GM23338 (cell line): ENCODE measurements around the gene TNKS2. TPM values are rescaled to one million over a fixed set of nuclear protein-coding genes. Genes with fewer than 3 reads are reported as not detected.

Source experiments
- ATAC-seq: fragments of 200-7000 bp; cut with Tn5 transposase; 3 replicates; pipeline ENCODE4 v1.9.1; 2020
- DNase-seq: peaks from one replicate; pipeline ENCODE4 v3.0.0-alpha.2; 2015; ENCODE audit warnings: low spot score
- H2AFZ ChIP-seq: fragments of 200-600 bp; sonication (generic); 2 replicates; pipeline ENCODE4 v1.8.0; 2016; ENCODE audit warnings: antibody characterized with exemption, mild to moderate bottlenecking, moderate library complexity
- H3F3A ChIP-seq: fragments of 200-600 bp; sonication (generic); replicated peaks from 2 replicates; pipeline ENCODE4 v1.8.0; 2017; ENCODE audit warnings: antibody characterized with exemption, mixed run types, low read depth
- H3K27ac ChIP-seq: fragments of 200-600 bp; sonication (generic); 2 replicates; pipeline ENCODE4 v1.6.1; 2016; ENCODE audit warnings: low read depth
- H3K27me3 ChIP-seq: fragments of 200-600 bp; sonication (generic); 2 replicates; pipeline ENCODE4 v1.8.0; 2016; ENCODE audit warnings: mild to moderate bottlenecking, mixed run types, moderate library complexity; ENCODE audit not compliant: insufficient read depth
- H3K36me3 ChIP-seq: fragments of 200-600 bp; sonication (generic); 2 replicates; pipeline ENCODE4 v1.8.0; 2016; ENCODE audit warnings: mild to moderate bottlenecking; ENCODE audit not compliant: insufficient read depth
- H3K4me1 ChIP-seq: fragments of 200-600 bp; sonication (generic); 2 replicates; pipeline ENCODE4 v1.8.0; 2016; ENCODE audit warnings: mild to moderate bottlenecking, moderate library complexity; ENCODE audit not compliant: insufficient read depth
- H3K4me2 ChIP-seq: fragments of 200-600 bp; sonication (generic); 2 replicates; pipeline ENCODE4 v1.7.1; 2017; ENCODE audit warnings: mixed run types
- H3K4me3 ChIP-seq: fragments of 200-600 bp; sonication (generic); 2 replicates; pipeline ENCODE4 v1.6.1; 2016; ENCODE audit warnings: mixed run types
- H3K79me2 ChIP-seq: fragments of 200-600 bp; sonication (generic); replicated peaks from 2 replicates; pipeline ENCODE4 v1.8.0; 2017; ENCODE audit warnings: mild to moderate bottlenecking; ENCODE audit not compliant: insufficient read depth
- H3K9me2 ChIP-seq: fragments of 200-600 bp; sonication (generic); 2 replicates; pipeline ENCODE4 v1.8.0; 2017; ENCODE audit not compliant: insufficient read depth
- H4K20me1 ChIP-seq: fragments of 200-600 bp; sonication (generic); replicated peaks from 2 replicates; pipeline ENCODE4 v1.8.0; 2017; ENCODE audit warnings: mild to moderate bottlenecking; ENCODE audit not compliant: insufficient read depth
- H3K27ac Mint-ChIP-seq: 2 replicates; pipeline ENCODE4 v1.8.0; 2020; ENCODE audit warnings: inconsistent platforms, mild to moderate bottlenecking, moderate library complexity, mixed read lengths
- H3K27me3 Mint-ChIP-seq: 3 replicates; pipeline ENCODE4 v1.8.0; 2022; ENCODE audit warnings: low read depth, mild to moderate bottlenecking, moderate library complexity, mixed read lengths, inconsistent platforms; ENCODE audit not compliant: insufficient read depth, poor library complexity
- H3K36me3 Mint-ChIP-seq: 3 replicates; pipeline ENCODE4 v1.8.0; 2021; ENCODE audit warnings: low read depth, mild to moderate bottlenecking, inconsistent platforms, moderate library complexity, mixed read lengths
- H3K4me1 Mint-ChIP-seq: 3 replicates; pipeline ENCODE4 v1.8.0; 2020; ENCODE audit warnings: mild to moderate bottlenecking, inconsistent platforms, mixed read lengths
- H3K4me3 Mint-ChIP-seq: 3 replicates; pipeline ENCODE4 v1.8.0; 2021; ENCODE audit warnings: moderate library complexity, mild to moderate bottlenecking, inconsistent platforms, mixed read lengths
- H3K9me3 Mint-ChIP-seq: 3 replicates; pipeline ENCODE4 v1.8.0; 2020; ENCODE audit warnings: moderate library complexity, mild to moderate bottlenecking, inconsistent platforms, mixed read lengths
- CREB1 ChIP-seq: fragments of 250-450 bp; sonication (Bioruptor Pico); IDR thresholded peaks from 2 replicates; pipeline ENCODE4 v1.5.0; 2020; ENCODE audit warnings: low read depth, mild to moderate bottlenecking, moderate library complexity
- CTCF ChIP-seq, 2 experiments: fragments of 200-600 bp in 1 of 2; sonication (generic) in 1 of 2; conservative IDR thresholded peaks; 2 replicates each; pipeline versions ENCODE4 v1.5.1 to v1.6.1; 2016 to 2017; ENCODE audit warnings: antibody characterized with exemption in 2 of 2, low read depth in 2 of 2, mild to moderate bottlenecking in 2 of 2, moderate library complexity in 1 of 2
- ETS1 ChIP-seq: IDR thresholded peaks from 2 replicates; pipeline ENCODE4 v1.6.1; 2016; ENCODE audit warnings: antibody characterized with exemption
- EZH2 ChIP-seq: fragments of 200-600 bp; sonication (generic); IDR thresholded peaks from one replicate; pipeline ENCODE4 v1.8.0; 2017; ENCODE audit warnings: antibody characterized with exemption, mild to moderate bottlenecking, low read depth; ENCODE audit not compliant: unreplicated experiment
- EZH2phosphoT487 ChIP-seq: fragments of 200-600 bp; sonication (generic); IDR thresholded peaks from one replicate; pipeline ENCODE4 v1.8.1; 2018; ENCODE audit warnings: antibody characterized with exemption; ENCODE audit not compliant: unreplicated experiment
- POLR2AphosphoS5 ChIP-seq: IDR thresholded peaks from 2 replicates; pipeline ENCODE4 v1.6.1; 2016; ENCODE audit warnings: antibody characterized with exemption, low read depth
- REST ChIP-seq: IDR thresholded peaks from one replicate; pipeline ENCODE4 v1.6.1; 2018; ENCODE audit warnings: antibody characterized with exemption; ENCODE audit not compliant: unreplicated experiment
- ZNF462 ChIP-seq: fragments of 250-450 bp; sonication (Bioruptor Pico); IDR thresholded peaks from 2 replicates; pipeline ENCODE4 v1.5.0; 2020; ENCODE audit warnings: mild to moderate bottlenecking, moderate library complexity
- polyA plus RNA-seq: library from polyadenylated mRNA; unstranded; fragments of >200 nt; fragmentation: Nextera tagmentation; extraction: Ambion mirVana; gene quantifications from 2 replicates; pipeline ENCODE4 v1.2.1, GENCODE V29; 2016
- total RNA-seq: library from RNA; depleted of rRNA; stranded (reverse); fragments of >200 nt; shearing (Covaris generic); gene quantifications from 2 replicates; pipeline ENCODE4 v1.2.3, GENCODE V29; 2014

The TNKS2 gene
- total and polyA plus RNA-seq, 2 experiments from 2014 or later = 23.5 to 85.5 TPM

- H3K4me3 ChIP-seq = no peak overlapping the region
- no peak overlapping the region for H3K27ac Mint-ChIP-seq
- H3K4me2 ChIP-seq = no peak overlapping the region
- peaks cover 10% of the 10 kb centered on the region; the same call in 1 of the 2 replicates for H3F3A ChIP-seq
- peaks cover 18% of the 10 kb centered on the region for H3K4me1 ChIP-seq
- DNase-seq (no peak), ATAC-seq (no peak)
- H3K9me3 Mint-ChIP-seq = no peaks in the 10 kb centered on the region
- no peaks in the 10 kb centered on the region for H4K20me1 ChIP-seq
- H3K36me3 ChIP-seq = no peaks in the 10 kb centered on the region; the same call in 1 of the 2 replicates
- no peak overlapping the region for H2AFZ ChIP-seq
- H3K27me3 Mint-ChIP-seq = peaks cover 5% of the 10 kb centered on the region
- peaks cover 18% of the 10 kb centered on the region for H3K4me1 Mint-ChIP-seq
- H3K27ac ChIP-seq = no peak overlapping the region
- no peak for TF ChIP-seq REST
- no peak for TF ChIP-seq CREB1
- TF ChIP-seq EZH2 = no peak
- H3K27me3 ChIP-seq = no peaks in the 10 kb centered on the region
- H3K79me2 ChIP-seq = no peaks in the 10 kb centered on the region
- no peak overlapping the region for H3K4me3 Mint-ChIP-seq
- H3K9me2 ChIP-seq = no peaks in the 10 kb centered on the region
- no peaks in the 10 kb centered on the region; the same call in 2 of the 3 replicates for H3K36me3 Mint-ChIP-seq
Observed at GRCh38 chr10:91875779-91876178, 77.6 kb downstream of the TNKS2 start.

- H3K4me1 Mint-ChIP-seq = peaks cover 34% of the 10 kb centered on the region
- Histone ChIP-seq H4K20me1 (no peaks in the 10 kb centered on the region), H3K27ac (peak overlapping the region; percentile 68), H2AFZ (peak overlapping the region; percentile 90), H3K36me3 (no peaks in the 10 kb centered on the region; the same call in 1 of the 2 replicates), H3K4me1 (peaks cover 39% of the 10 kb centered on the region), H3K9me2 (no peaks in the 10 kb centered on the region), H3K4me2 (peak overlapping the region; percentile 18), H3K4me3 (no peak overlapping the region), H3K27me3 (no peaks in the 10 kb centered on the region), H3K79me2 (no peaks in the 10 kb centered on the region), H3F3A (peaks cover 16% of the 10 kb centered on the region; the same call in 1 of the 2 replicates)
- 0 out of 3 replicates have a peak, but pooled peaks cover 6% of the 10 kb centered on the region for H3K36me3 Mint-ChIP-seq
- ATAC-seq (no peak; the same call in 2 of the 3 replicates), DNase-seq (no peak)
- H3K27ac Mint-ChIP-seq = no peak overlapping the region
- H3K4me3 Mint-ChIP-seq = no peak overlapping the region
- H3K27me3 Mint-ChIP-seq = peaks cover 5% of the 10 kb centered on the region
- 0 out of 3 replicates have a peak, but pooled peaks cover 5% of the 10 kb centered on the region for H3K9me3 Mint-ChIP-seq
- TF ChIP-seq CTCF (conservative IDR thresholded peaks at IDR 0.05; ENCODE audit: low read depth in 2 of 2) = no peak
- TF ChIP-seq EZH2phosphoT487 = no peak
- no peak for TF ChIP-seq ZNF462
- no peak for TF ChIP-seq POLR2AphosphoS5
- no peak for TF ChIP-seq ETS1
Observed at GRCh38 chr10:91879515-91880170, 81.4 kb downstream of the TNKS2 start.
